ENCODE results near the gene TNFSF9. TPM values are rescaled to one million over a fixed set of nuclear protein-coding genes. Genes with fewer than 3 reads are reported as not detected.

Gene TNFSF9
- 3.0 TPM for total RNA-seq (ENCODE audit: unreplicated experiment)
- long read RNA-seq: 0 reads

- no peak for TF ChIP-seq CTCF (IDR thresholded peaks at IDR 0.05; ENCODE audit: unreplicated experiment)
- Mint-ChIP-seq H3K36me3 (ENCODE audit: low read depth, unreplicated experiment) (peaks cover 27% of the 10 kb centered on the region), H3K27ac (ENCODE audit: unreplicated experiment) (peak within 1 kb of the TSS; percentile 87), H3K9me3 (ENCODE audit: unreplicated experiment) (peaks cover 17% of the 10 kb centered on the region), H3K4me1 (ENCODE audit: unreplicated experiment) (peaks cover 27% of the 10 kb centered on the region), H3K4me3 (ENCODE audit: unreplicated experiment) (peak within 1 kb of the TSS; percentile 85), H3K27me3 (ENCODE audit: unreplicated experiment) (peaks cover 22% of the 10 kb centered on the region)
- peak; percentile 82 for DNase-seq (ENCODE audit: low spot score)
Measured at GRCh38 chr19:6530386-6531162, at the start of gene TNFSF9. Gene TNFSF9, plus strand, starts transcription at chr19:6531026. Its CDS starts 11 bp downstream, at chr19:6531037.

- Mint-ChIP-seq H3K9me3 (ENCODE audit: unreplicated experiment) (no peaks in the 10 kb centered on the region), H3K36me3 (ENCODE audit: low read depth, unreplicated experiment) (no peaks in the 10 kb centered on the region), H3K4me3 (ENCODE audit: unreplicated experiment) (no peak within 1 kb of the TSS), H3K4me1 (ENCODE audit: unreplicated experiment) (peaks cover 4% of the 10 kb centered on the region), H3K27me3 (ENCODE audit: unreplicated experiment) (peaks cover 2% of the 10 kb centered on the region), H3K27ac (ENCODE audit: unreplicated experiment) (no peak within 1 kb of the TSS)
- peak; percentile 61 for DNase-seq (ENCODE audit: low spot score)
- TF ChIP-seq CTCF (IDR thresholded peaks at IDR 0.05; ENCODE audit: unreplicated experiment): peak; percentile 65
Measured at GRCh38 chr19:6481541-6482342, 49.1 kb upstream of the TNFSF9 start, which contains the start of gene DENND1C. Gene DENND1C, minus strand, starts transcription at chr19:6481787. Its CDS starts 92 bp downstream, at chr19:6481695.

- Mint-ChIP-seq H3K4me3 (ENCODE audit: unreplicated experiment) (no peak overlapping the region), H3K4me1 (ENCODE audit: unreplicated experiment) (peaks cover 4% of the 10 kb centered on the region), H3K36me3 (ENCODE audit: low read depth, unreplicated experiment) (no peaks in the 10 kb centered on the region), H3K27ac (ENCODE audit: unreplicated experiment) (no peak overlapping the region), H3K9me3 (ENCODE audit: unreplicated experiment) (no peaks in the 10 kb centered on the region), H3K27me3 (ENCODE audit: unreplicated experiment) (peaks cover 2% of the 10 kb centered on the region)
- no peak for DNase-seq (ENCODE audit: low spot score)
- no peak for TF ChIP-seq CTCF (IDR thresholded peaks at IDR 0.05; ENCODE audit: unreplicated experiment)
Measured at GRCh38 chr19:6482343-6482686, 48.5 kb upstream of the TNFSF9 start.

- Mint-ChIP-seq H3K4me1 (ENCODE audit: unreplicated experiment) (peaks cover 4% of the 10 kb centered on the region), H3K9me3 (ENCODE audit: unreplicated experiment) (no peaks in the 10 kb centered on the region), H3K27me3 (ENCODE audit: unreplicated experiment) (peaks cover 2% of the 10 kb centered on the region), H3K27ac (ENCODE audit: unreplicated experiment) (no peak overlapping the region), H3K4me3 (ENCODE audit: unreplicated experiment) (no peak overlapping the region), H3K36me3 (ENCODE audit: low read depth, unreplicated experiment) (no peaks in the 10 kb centered on the region)
- no peak for DNase-seq (ENCODE audit: low spot score)
- TF ChIP-seq CTCF (IDR thresholded peaks at IDR 0.05; ENCODE audit: unreplicated experiment): no peak
Measured at GRCh38 chr19:6483235-6483634, 47.6 kb upstream of the TNFSF9 start.

Data from endothelial cell (in vitro differentiated cells).